ENCODE measurements around the gene LCTL. TPM values are rescaled to one million over a fixed set of nuclear protein-coding genes. Genes with fewer than 3 reads are reported as not detected.

Gene LCTL
- total and polyA plus RNA-seq, 2 donors (not counting 1 experiment from before 2014, with no cell fraction given), result 0.66 to 0.96 TPM

DNA sequence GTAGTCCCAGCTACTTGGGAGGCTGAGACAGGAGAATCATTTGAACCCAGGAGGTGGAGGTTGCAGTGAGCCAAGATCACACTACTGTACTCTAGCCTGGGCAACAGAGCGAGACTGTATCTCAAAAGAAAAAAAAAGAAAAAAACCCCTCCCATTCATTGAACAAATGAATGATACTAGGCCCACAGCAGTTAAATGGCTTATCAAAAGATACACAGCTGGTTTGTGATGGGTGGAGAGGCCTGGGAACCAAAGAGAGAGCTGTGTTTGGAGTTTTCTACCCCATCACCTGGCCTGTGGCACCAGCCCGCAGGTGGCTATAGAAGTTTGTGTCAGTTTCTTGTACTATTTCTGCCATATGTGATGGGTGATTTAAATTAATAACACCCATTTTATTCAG is 43.1 kb upstream of the LCTL start:
- H3K9me3 ChIP-seq (ENCODE audit: control insufficient read depth, insufficient read depth, low read depth, low read length), result no peaks in the 10 kb centered on the region
- no peaks in the 10 kb centered on the region for H3K4me1 ChIP-seq (ENCODE audit: control insufficient read depth, extremely low read depth, insufficient read depth, low read length)
- no peak overlapping the region for H3K4me3 ChIP-seq (replicated peaks in 1 of 4; ENCODE audit: control extremely low read depth in 1 of 4, insufficient read depth in 1 of 4, low read depth in 3 of 4, low read length in 4 of 4)
- H3K27ac ChIP-seq (ENCODE audit: insufficient read depth, low read length), result no peak overlapping the region
- H3K4me2 ChIP-seq (ENCODE audit: extremely low read depth, insufficient read depth, low read length), result no peak overlapping the region
- H3K79me2 ChIP-seq (ENCODE audit: control insufficient read depth, insufficient read depth, low read length), result no peaks in the 10 kb centered on the region
- H3K36me3 ChIP-seq (ENCODE audit: control insufficient read depth, insufficient read depth, low read length), result no peaks in the 10 kb centered on the region
- H3K27me3 ChIP-seq (ENCODE audit: control insufficient read depth, insufficient read depth, low read length), result no peaks in the 10 kb centered on the region
- no peak overlapping the region for H3K9ac ChIP-seq (ENCODE audit: insufficient read depth, low read length)
- TF ChIP-seq, protein P1, sequence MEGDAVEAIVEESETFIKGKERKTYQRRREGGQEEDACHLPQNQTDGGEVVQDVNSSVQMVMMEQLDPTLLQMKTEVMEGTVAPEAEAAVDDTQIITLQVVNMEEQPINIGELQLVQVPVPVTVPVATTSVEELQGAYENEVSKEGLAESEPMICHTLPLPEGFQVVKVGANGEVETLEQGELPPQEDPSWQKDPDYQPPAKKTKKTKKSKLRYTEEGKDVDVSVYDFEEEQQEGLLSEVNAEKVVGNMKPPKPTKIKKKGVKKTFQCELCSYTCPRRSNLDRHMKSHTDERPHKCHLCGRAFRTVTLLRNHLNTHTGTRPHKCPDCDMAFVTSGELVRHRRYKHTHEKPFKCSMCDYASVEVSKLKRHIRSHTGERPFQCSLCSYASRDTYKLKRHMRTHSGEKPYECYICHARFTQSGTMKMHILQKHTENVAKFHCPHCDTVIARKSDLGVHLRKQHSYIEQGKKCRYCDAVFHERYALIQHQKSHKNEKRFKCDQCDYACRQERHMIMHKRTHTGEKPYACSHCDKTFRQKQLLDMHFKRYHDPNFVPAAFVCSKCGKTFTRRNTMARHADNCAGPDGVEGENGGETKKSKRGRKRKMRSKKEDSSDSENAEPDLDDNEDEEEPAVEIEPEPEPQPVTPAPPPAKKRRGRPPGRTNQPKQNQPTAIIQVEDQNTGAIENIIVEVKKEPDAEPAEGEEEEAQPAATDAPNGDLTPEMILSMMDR (conservative IDR thresholded peaks at IDR 0.05 in 1 of 2, IDR thresholded peaks at IDR 0.05 in 1 of 2; ENCODE audit: low read depth in 1 of 2, low read length in 2 of 2), result no peak
- TF ChIP-seq EZH2 (IDR thresholded peaks at IDR 0.05; ENCODE audit: low read length, missing control alignments), result no peak
- no peak for DNase-seq (ENCODE audit: low read depth in 2 of 2)
- no peaks in the 10 kb centered on the region for H4K20me1 ChIP-seq (ENCODE audit: control insufficient read depth, extremely low read depth, insufficient read depth, low read length)
- no peak overlapping the region for H2AFZ ChIP-seq (ENCODE audit: low read length)

DNA sequence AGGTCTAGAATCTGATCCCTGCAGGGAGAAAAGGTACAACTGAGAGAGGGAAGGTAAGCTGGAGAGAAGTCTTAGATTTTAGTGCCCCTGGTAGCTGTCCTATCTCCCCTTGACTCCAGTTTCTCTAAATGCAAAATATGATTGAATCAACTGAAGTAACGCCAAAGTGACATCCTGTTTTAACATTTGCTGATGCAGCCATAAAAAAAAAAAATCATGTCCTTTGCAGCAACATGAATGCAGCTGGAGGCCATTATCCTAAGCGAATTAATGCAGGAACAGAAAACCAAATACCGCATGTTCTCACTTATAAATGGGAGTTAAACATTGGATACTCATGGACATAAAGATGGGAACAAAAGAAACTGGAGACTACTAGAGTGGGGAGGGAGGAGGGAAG is 42.4 kb upstream of the LCTL start:
- TF ChIP-seq EZH2 (IDR thresholded peaks at IDR 0.05; ENCODE audit: low read length, missing control alignments), result no peak
- TF ChIP-seq, protein P1 (conservative IDR thresholded peaks at IDR 0.05 in 1 of 2, IDR thresholded peaks at IDR 0.05 in 1 of 2; ENCODE audit: low read depth in 1 of 2, low read length in 2 of 2), result no peak
- Histone ChIP-seq H3K4me1 (ENCODE audit: control insufficient read depth, extremely low read depth, insufficient read depth, low read length) (no peaks in the 10 kb centered on the region), H3K4me3 (replicated peaks in 1 of 4; ENCODE audit: control extremely low read depth in 1 of 4, insufficient read depth in 1 of 4, low read depth in 3 of 4, low read length in 4 of 4) (no peak overlapping the region), H3K4me2 (ENCODE audit: extremely low read depth, insufficient read depth, low read length) (no peak overlapping the region), H3K36me3 (ENCODE audit: control insufficient read depth, insufficient read depth, low read length) (no peaks in the 10 kb centered on the region), H4K20me1 (ENCODE audit: control insufficient read depth, extremely low read depth, insufficient read depth, low read length) (no peaks in the 10 kb centered on the region), H3K9ac (ENCODE audit: insufficient read depth, low read length) (no peak overlapping the region), H3K27ac (ENCODE audit: insufficient read depth, low read length) (no peak overlapping the region), H2AFZ (ENCODE audit: low read length) (no peak overlapping the region), H3K27me3 (ENCODE audit: control insufficient read depth, insufficient read depth, low read length) (no peaks in the 10 kb centered on the region), H3K79me2 (ENCODE audit: control insufficient read depth, insufficient read depth, low read length) (no peaks in the 10 kb centered on the region), H3K9me3 (ENCODE audit: control insufficient read depth, insufficient read depth, low read depth, low read length) (no peaks in the 10 kb centered on the region)
- DNase-seq (ENCODE audit: low read depth in 2 of 2), result no peak

DNA sequence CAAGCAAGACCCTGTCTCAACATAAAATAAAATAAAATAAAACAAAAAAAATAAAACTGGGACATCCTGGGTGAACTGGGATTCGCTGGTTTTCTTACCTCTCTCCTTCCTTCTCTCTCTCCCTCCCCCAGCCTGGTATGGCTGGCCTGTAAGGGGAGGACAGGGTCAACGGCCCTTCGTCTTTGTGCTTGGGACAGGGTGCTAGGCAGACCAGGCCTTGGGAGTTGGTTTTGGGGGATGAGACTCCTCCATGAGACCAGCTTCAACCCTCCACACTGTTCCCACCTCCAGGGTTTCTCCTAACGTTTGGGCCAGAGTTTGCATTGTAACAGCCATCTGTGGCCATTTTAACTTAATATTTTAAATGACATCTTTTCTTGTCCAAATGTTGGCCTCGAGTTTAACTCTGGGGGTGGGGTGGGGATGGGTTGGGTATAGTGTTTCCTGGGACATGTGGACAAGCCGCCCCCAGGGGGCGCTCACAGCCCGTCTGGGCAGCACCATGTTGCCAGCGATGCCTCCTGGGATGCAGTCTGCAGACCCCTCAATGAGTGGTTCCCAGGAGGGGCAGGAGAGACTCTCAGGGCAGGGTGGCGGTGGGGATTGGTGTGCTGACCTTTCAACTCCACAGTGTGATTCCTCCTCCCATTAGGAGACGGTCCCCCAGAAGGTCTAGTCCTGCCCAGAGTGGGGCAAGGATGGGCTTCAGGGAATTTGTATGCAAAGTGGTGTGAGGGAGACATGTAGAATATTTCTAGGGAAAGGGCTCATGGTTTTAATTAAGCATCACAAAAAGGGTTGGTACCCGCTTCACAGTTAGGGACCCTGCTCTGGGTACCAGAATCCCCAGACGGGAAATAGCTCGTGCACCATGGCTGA is 37.7 kb upstream of the LCTL start:
- peak; percentile 47 to 64 for DNase-seq (ENCODE audit: low read depth in 2 of 2)
- no peak for TF ChIP-seq EZH2 (IDR thresholded peaks at IDR 0.05; ENCODE audit: low read length, missing control alignments)
- TF ChIP-seq, protein P1 (conservative IDR thresholded peaks at IDR 0.05 in 1 of 2, IDR thresholded peaks at IDR 0.05 in 1 of 2; ENCODE audit: low read depth in 1 of 2, low read length in 2 of 2), result peak; percentile 78 to 86
- H3K9me3 ChIP-seq (ENCODE audit: control insufficient read depth, insufficient read depth, low read depth, low read length), result no peaks in the 10 kb centered on the region
- H3K27ac ChIP-seq (ENCODE audit: insufficient read depth, low read length), result no peak overlapping the region
- peaks cover 7% of the 10 kb centered on the region for H3K27me3 ChIP-seq (ENCODE audit: control insufficient read depth, insufficient read depth, low read length)
- no peak overlapping the region for H3K4me2 ChIP-seq (ENCODE audit: extremely low read depth, insufficient read depth, low read length)
- H3K4me3 ChIP-seq (replicated peaks in 1 of 4; ENCODE audit: control extremely low read depth in 1 of 4, insufficient read depth in 1 of 4, low read depth in 3 of 4, low read length in 4 of 4), result no peak overlapping the region
- no peak overlapping the region for H2AFZ ChIP-seq (ENCODE audit: low read length)
- H4K20me1 ChIP-seq (ENCODE audit: control insufficient read depth, extremely low read depth, insufficient read depth, low read length), result no peaks in the 10 kb centered on the region
- H3K36me3 ChIP-seq (ENCODE audit: control insufficient read depth, insufficient read depth, low read length), result no peaks in the 10 kb centered on the region
- no peak overlapping the region for H3K9ac ChIP-seq (ENCODE audit: insufficient read depth, low read length)
- no peaks in the 10 kb centered on the region for H3K79me2 ChIP-seq (ENCODE audit: control insufficient read depth, insufficient read depth, low read length)
- no peaks in the 10 kb centered on the region for H3K4me1 ChIP-seq (ENCODE audit: control insufficient read depth, extremely low read depth, insufficient read depth, low read length)

All from fibroblast of lung (primary cell).